ENCODE data around the gene FEV.

FEV gene

GRCh38 chr2:218992196-218992595 lies 7.2 kb upstream of the FEV start:
- DNase-seq = no peak

- DNase-seq = no peak
Observed at GRCh38 chr2:218991674-218992168, 6.7 kb upstream of the FEV start.

- no peak for DNase-seq
Observed at GRCh38 chr2:218990612-218991011, 5.6 kb upstream of the FEV start.

GRCh38 chr2:218990052-218990451 lies 5.1 kb upstream of the FEV start:
- no peak for DNase-seq

- no peak for DNase-seq
Observed at GRCh38 chr2:218988650-218989049, 3.7 kb upstream of the FEV start.

- no peak for DNase-seq
Observed at GRCh38 chr2:218988164-218988563, 3.2 kb upstream of the FEV start.

- DNase-seq = no peak
Observed at GRCh38 chr2:218986148-218986761, 1.3 kb upstream of the FEV start.

- no peak for DNase-seq
Observed at GRCh38 chr2:218985325-218986091, 524 bp upstream of the FEV start.

GRCh38 chr2:218984239-218985020 lies 554 bp downstream of the FEV start:
- no peak for DNase-seq

GRCh38 chr2:218983934-218984238 lies 1.1 kb downstream of the FEV start:
- DNase-seq = no peak

GRCh38 chr2:218983263-218983933 lies 1.6 kb downstream of the FEV start:
- DNase-seq = no peak

- DNase-seq = no peak
Observed at GRCh38 chr2:218982586-218983262, 2.3 kb downstream of the FEV start.

- DNase-seq = no peak
Observed at GRCh38 chr2:218981881-218982585, 3.0 kb downstream of the FEV start.

GRCh38 chr2:218981390-218981880 lies 3.5 kb downstream of the FEV start:
- no peak for DNase-seq

- no peak for DNase-seq
Observed at GRCh38 chr2:218980735-218981389, 4.1 kb downstream of the FEV start.

- peak; percentile 76 for DNase-seq
Observed at GRCh38 chr2:218979846-218980734, 4.9 kb downstream of the FEV start.

- DNase-seq = no peak
Observed at GRCh38 chr2:218975060-218975777, 9.8 kb downstream of the FEV start.

- DNase-seq = no peak
Observed at GRCh38 chr2:218970894-218971293, 14.1 kb downstream of the FEV start.

- DNase-seq = no peak
Observed at GRCh38 chr2:218964041-218964771, 20.8 kb downstream of the FEV start.

Data from hematopoietic multipotent progenitor cell treated with erythropoietin and hydrocortisone succinate and interleukin-3 and kit ligand, for 8 days (in vitro differentiated cells).